Kidney epithelial cell (primary cell): ENCODE results near the gene ZG16B. TPM values are rescaled to one million over a fixed set of nuclear protein-coding genes. Genes with fewer than 3 reads are reported as not detected.

Experiments used
- DNase-seq: peaks from one replicate; pipeline ENCODE4 v3.0.0-alpha.2; 2010; ENCODE audit warnings: low read depth
- H3K27me3 ChIP-seq: 2 replicates; pipeline ENCODE4 v1.6.0; 2011; ENCODE audit warnings: low read length; ENCODE audit not compliant: control insufficient read depth, insufficient read depth
- H3K36me3 ChIP-seq: 2 replicates; pipeline ENCODE4 v1.5.1; 2011; ENCODE audit warnings: low read length; ENCODE audit not compliant: control insufficient read depth, insufficient read depth
- H3K4me3 ChIP-seq: 2 replicates; pipeline ENCODE4 v1.5.1; 2011; ENCODE audit warnings: low read depth, mild to moderate bottlenecking, control low read depth, low read length
- CTCF ChIP-seq: IDR thresholded peaks from 2 replicates; pipeline ENCODE4 v1.5.1; 2011; ENCODE audit warnings: mild to moderate bottlenecking, moderate library complexity, low read length, control low read depth, inconsistent platforms; ENCODE audit not compliant: insufficient read depth, poor library complexity, severe bottlenecking
- total RNA-seq: library from RNA; depleted of rRNA; stranded (reverse); fragments of >200 nt; gene quantifications from 2 replicates; pipeline ENCODE4 v1.2.3, GENCODE V29; 2015

ZG16B gene
- total RNA-seq, 1 donor from 2014 or later, result 1.1 TPM

GRCh38 chr16:2854700-2855309 lies 24.7 kb downstream of the ZG16B start:
- no peak for DNase-seq

GRCh38 chr16:2855536-2855935 lies 25.4 kb downstream of the ZG16B start:
- no peak for DNase-seq
- no peak for TF ChIP-seq CTCF
- no peaks in the 10 kb centered on the region for H3K36me3 ChIP-seq
- H3K4me3 ChIP-seq, result no peak overlapping the region
- H3K27me3 ChIP-seq, result no peaks in the 10 kb centered on the region

More at GRCh38 chr16:2854700-2855309, 24.7 kb downstream of the ZG16B start:
- H3K4me3 ChIP-seq, result no peak overlapping the region
- H3K27me3 ChIP-seq, result no peaks in the 10 kb centered on the region
- peak; percentile 53 for TF ChIP-seq CTCF
- H3K36me3 ChIP-seq, result no peaks in the 10 kb centered on the region

- Histone ChIP-seq H3K4me3 (no peak overlapping the region), H3K27me3 (no peaks in the 10 kb centered on the region), H3K36me3 (no peaks in the 10 kb centered on the region)
- DNase-seq, result no peak
- no peak for TF ChIP-seq CTCF
These were observed 26.1 kb downstream of the ZG16B start for GRCh38 chr16:2856061-2856670.

GRCh38 chr16:2856686-2857450 lies 26.8 kb downstream of the ZG16B start:
- Histone ChIP-seq H3K36me3 (no peaks in the 10 kb centered on the region), H3K4me3 (peak overlapping the region; percentile 30), H3K27me3 (no peaks in the 10 kb centered on the region)
- TF ChIP-seq CTCF, result no peak
- no peak for DNase-seq

- peak within 1 kb of the TSS; percentile 30 for H3K4me3 ChIP-seq
- no peak for TF ChIP-seq CTCF
- no peaks in the 10 kb centered on the region for H3K27me3 ChIP-seq
- DNase-seq, result no peak
- H3K36me3 ChIP-seq, result no peaks in the 10 kb centered on the region
These were observed 27.5 kb downstream of the ZG16B start, which contains the start of gene PRSS22 for GRCh38 chr16:2857451-2858244. TSS of gene PRSS22 (minus strand) at chr16:2858170. CDS start at chr16:2858104, 66 bp downstream.
